HG03025 (cell line): Measurements from ENCODE around the gene ZNF569.
A peak's percentile ranks its signal among the peaks of the same experiment; 100 is the strongest.
"Not testable (repeated sequence)": the region's sequence is repeated elsewhere in the genome, so short reads cannot be mapped to it uniquely, and the experiment has no call there.

Experiments
- ATAC-seq: cut with Tn5 transposase; IDR thresholded peaks from one replicate; pipeline ENCODE4 v1.9.1; 2021; ENCODE audit warnings: mild to moderate bottlenecking, moderate library complexity; ENCODE audit not compliant: unreplicated experiment, low FRiP score

ZNF569 gene

GRCh38 chr19:37406140-37406846, 61.0 kb downstream of the ZNF569 start:
- not testable (repeated sequence) for ATAC-seq

- ATAC-seq, result no peak
Observed at GRCh38 chr19:37403403-37403802, 63.8 kb downstream of the ZNF569 start.

GRCh38 chr19:37401078-37401477, 66.2 kb downstream of the ZNF569 start:
- ATAC-seq, result no peak

- not testable (repeated sequence) for ATAC-seq
Observed at GRCh38 chr19:37391399-37391798, 75.8 kb downstream of the ZNF569 start.

- no peak for ATAC-seq
Observed at GRCh38 chr19:37389234-37389633, 78.0 kb downstream of the ZNF569 start.

- ATAC-seq, result peak; percentile 94
Observed at GRCh38 chr19:37370880-37371661, 96.2 kb downstream of the ZNF569 start, which contains the start of gene ZNF527. Gene ZNF527, plus strand, starts transcription at chr19:37371099. Its CDS starts 3,100 bp downstream, at chr19:37374199.

GRCh38 chr19:37370386-37370879, 96.8 kb downstream of the ZNF569 start:
- peak; percentile 11 for ATAC-seq

- ATAC-seq, result no peak
Observed at GRCh38 chr19:37362733-37363132, 104.5 kb downstream of the ZNF569 start.

GRCh38 chr19:37361994-37362393, 105.2 kb downstream of the ZNF569 start:
- ATAC-seq, result no peak
